ENCODE measurements around the gene RHEBL1. TPM values are rescaled to one million over a fixed set of nuclear protein-coding genes. Genes with fewer than 3 reads are reported as not detected.

RHEBL1 gene
- polyA plus RNA-seq, 1 donor (not counting 4 experiments of a cell fraction or from before 2014, with no cell fraction given): 0.51 TPM

DNA sequence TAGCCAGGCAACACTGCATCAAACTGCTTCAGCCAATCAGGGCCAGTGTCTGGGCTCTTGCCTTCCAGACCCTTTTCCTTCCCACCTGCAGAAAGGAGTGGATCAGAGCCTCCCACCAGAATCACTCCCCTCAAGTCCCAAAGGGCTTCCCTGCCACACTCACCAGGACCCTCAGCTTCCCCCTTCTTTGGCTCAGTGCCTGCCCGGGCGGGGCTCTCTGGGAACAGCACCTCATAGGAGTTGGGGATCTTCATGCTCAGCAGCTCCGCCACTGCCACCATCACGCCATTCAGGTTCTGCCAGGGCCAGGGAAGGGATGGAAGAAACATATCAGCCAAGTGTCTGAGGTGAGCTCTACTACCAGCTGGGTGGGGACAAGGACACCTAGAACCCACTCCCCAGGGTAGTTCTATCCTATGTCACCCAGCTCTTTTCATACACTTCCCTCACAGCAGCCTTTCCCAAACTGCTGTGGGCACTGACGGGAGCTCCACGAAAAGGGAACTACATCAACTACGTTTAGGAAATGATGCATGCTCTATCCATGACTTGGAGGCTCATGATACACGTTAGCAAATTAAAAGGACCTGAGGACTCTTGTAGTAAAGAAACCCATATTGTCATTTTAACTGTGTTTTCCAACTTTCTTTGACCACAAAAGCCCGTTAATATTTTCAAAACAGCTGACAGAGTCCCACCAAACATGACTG is 41.8 kb downstream of the RHEBL1 start:
- DNase-seq (ENCODE audit: low read depth, low spot score) (no peak), FAIRE-seq (no peak)
- Histone ChIP-seq H3K27ac (ENCODE audit: control insufficient read depth, insufficient read depth, low read length) (no peak overlapping the region), H4K20me1 (ENCODE audit: control insufficient read depth, extremely low read depth, insufficient read depth, low read length) (peaks cover 6% of the 10 kb centered on the region), H3K36me3 (ENCODE audit: control insufficient read depth in 2 of 2, extremely low read depth in 1 of 2, insufficient read depth in 2 of 2, low read length in 2 of 2) (peaks cover 48 to 63% of the 10 kb centered on the region in 2 experiments), H3K9me3 (ENCODE audit: control insufficient read depth, low read depth, low read length) (no peaks in the 10 kb centered on the region), H3K4me2 (ENCODE audit: control insufficient read depth, extremely low read depth, insufficient read depth, low read depth, low read length) (no peak overlapping the region), H3K4me1 (ENCODE audit: control insufficient read depth, extremely low read depth, insufficient read depth, low read length) (no peaks in the 10 kb centered on the region), H3K9ac (ENCODE audit: control insufficient read depth, extremely low read depth, insufficient read depth, low read length) (no peak overlapping the region), H2AFZ (ENCODE audit: control insufficient read depth, low read length) (no peak overlapping the region), H3K27me3 (ENCODE audit: control insufficient read depth, extremely low read depth, insufficient read depth, low read length) (no peaks in the 10 kb centered on the region), H3K79me2 (ENCODE audit: control insufficient read depth, insufficient read depth, low read length) (no peaks in the 10 kb centered on the region), H3K9me1 (ENCODE audit: control insufficient read depth, extremely low read depth, insufficient read depth, low read length) (no peaks in the 10 kb centered on the region), H3K4me3 (ENCODE audit: control insufficient read depth in 2 of 3, extremely low read depth in 1 of 3, insufficient read depth in 2 of 3, low read depth in 1 of 3, low read length in 3 of 3) (no peak overlapping the region)
- TF ChIP-seq CTCF (optimal IDR thresholded peaks at IDR 0.05 in 1 of 3, IDR thresholded peaks at IDR 0.05 in 1 of 3, conservative IDR thresholded peaks at IDR 0.05 in 1 of 3; ENCODE audit: extremely low read depth in 1 of 3, insufficient read depth in 2 of 3, low read length in 3 of 3) (no peak), EZH2 (IDR thresholded peaks at IDR 0.05; ENCODE audit: low read length) (no peak)
- dilution Hi-C loops (cut with MboI; ENCODE audit: extremely low pct_ligation_motif_present, low sequenced_read_pairs): no loop called here

DNA sequence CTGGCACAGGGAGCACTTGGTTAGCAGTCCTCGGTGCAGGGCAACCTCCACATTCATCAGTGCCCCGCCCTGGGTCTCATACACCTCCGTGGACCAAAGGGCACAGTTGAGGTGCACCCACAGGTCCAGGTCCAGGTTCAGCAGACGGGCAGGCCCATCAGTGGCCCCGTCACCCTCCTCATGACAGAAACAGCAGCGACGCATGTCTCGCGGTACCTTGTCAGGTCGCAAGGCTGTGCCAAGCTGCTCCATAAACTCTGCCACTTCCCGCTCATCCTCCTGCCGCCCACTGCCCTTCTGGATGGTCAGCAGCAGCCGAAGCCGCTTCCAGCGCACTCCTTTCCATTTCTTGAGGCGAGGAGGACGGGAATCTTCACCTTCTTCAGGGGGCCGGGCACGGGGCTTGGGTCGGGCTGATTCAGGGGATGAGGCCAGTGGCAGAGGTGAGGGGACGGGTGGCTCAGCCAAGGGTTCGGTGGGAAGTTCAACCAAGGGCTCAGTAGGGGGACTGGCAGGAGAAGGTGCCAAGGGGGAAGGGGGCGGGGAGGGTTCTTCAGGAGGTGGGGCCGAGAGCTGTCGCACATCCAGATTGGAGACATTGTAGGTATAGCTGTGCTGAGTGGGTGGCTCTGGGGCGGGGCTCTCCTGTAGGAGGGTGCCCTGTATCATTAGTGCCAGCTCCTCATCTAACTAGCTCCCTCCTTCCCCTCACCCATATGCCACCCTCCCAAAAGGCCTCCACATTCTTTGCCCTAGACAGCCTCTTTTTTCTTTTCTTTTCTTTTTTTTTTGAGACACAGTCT is 42.9 kb downstream of the RHEBL1 start:
- H2AFZ ChIP-seq (ENCODE audit: control insufficient read depth, low read length): no peak overlapping the region
- peaks cover 2% of the 10 kb centered on the region for H4K20me1 ChIP-seq (ENCODE audit: control insufficient read depth, extremely low read depth, insufficient read depth, low read length)
- H3K9me3 ChIP-seq (ENCODE audit: control insufficient read depth, low read depth, low read length): no peaks in the 10 kb centered on the region
- H3K9ac ChIP-seq (ENCODE audit: control insufficient read depth, extremely low read depth, insufficient read depth, low read length): no peak overlapping the region
- dilution Hi-C loops (cut with MboI; ENCODE audit: extremely low pct_ligation_motif_present, low sequenced_read_pairs): no loop called here
- FAIRE-seq (no peak), DNase-seq (ENCODE audit: low read depth, low spot score) (no peak)
- no peaks in the 10 kb centered on the region for H3K79me2 ChIP-seq (ENCODE audit: control insufficient read depth, insufficient read depth, low read length)
- TF ChIP-seq EZH2 (IDR thresholded peaks at IDR 0.05; ENCODE audit: low read length): no peak
- TF ChIP-seq CTCF (optimal IDR thresholded peaks at IDR 0.05 in 1 of 3, IDR thresholded peaks at IDR 0.05 in 1 of 3, conservative IDR thresholded peaks at IDR 0.05 in 1 of 3; ENCODE audit: extremely low read depth in 1 of 3, insufficient read depth in 2 of 3, low read length in 3 of 3): no peak
- H3K4me1 ChIP-seq (ENCODE audit: control insufficient read depth, extremely low read depth, insufficient read depth, low read length): no peaks in the 10 kb centered on the region
- no peaks in the 10 kb centered on the region for H3K27me3 ChIP-seq (ENCODE audit: control insufficient read depth, extremely low read depth, insufficient read depth, low read length)
- H3K36me3 ChIP-seq (ENCODE audit: control insufficient read depth in 2 of 2, extremely low read depth in 1 of 2, insufficient read depth in 2 of 2, low read length in 2 of 2): peaks cover 44 to 62% of the 10 kb centered on the region in 2 experiments
- no peaks in the 10 kb centered on the region for H3K9me1 ChIP-seq (ENCODE audit: control insufficient read depth, extremely low read depth, insufficient read depth, low read length)
- no peak overlapping the region for H3K4me2 ChIP-seq (ENCODE audit: control insufficient read depth, extremely low read depth, insufficient read depth, low read depth, low read length)
- no peak overlapping the region for H3K4me3 ChIP-seq (ENCODE audit: control insufficient read depth in 2 of 3, extremely low read depth in 1 of 3, insufficient read depth in 2 of 3, low read depth in 1 of 3, low read length in 3 of 3)
- H3K27ac ChIP-seq (ENCODE audit: control insufficient read depth, insufficient read depth, low read length): no peak overlapping the region

Measured in keratinocyte (primary cell).